ENCODE data around the gene NT5C1B.
A peak's percentile ranks its signal among the peaks of the same experiment; 100 is the strongest.

Gene NT5C1B

GRCh38 chr2:18550433-18550832, 38.9 kb downstream of the NT5C1B start:
- no peak for DNase-seq (ENCODE audit: low spot score)

GRCh38 chr2:18549083-18549482, 40.3 kb downstream of the NT5C1B start:
- DNase-seq (ENCODE audit: low spot score): no peak

DNA sequence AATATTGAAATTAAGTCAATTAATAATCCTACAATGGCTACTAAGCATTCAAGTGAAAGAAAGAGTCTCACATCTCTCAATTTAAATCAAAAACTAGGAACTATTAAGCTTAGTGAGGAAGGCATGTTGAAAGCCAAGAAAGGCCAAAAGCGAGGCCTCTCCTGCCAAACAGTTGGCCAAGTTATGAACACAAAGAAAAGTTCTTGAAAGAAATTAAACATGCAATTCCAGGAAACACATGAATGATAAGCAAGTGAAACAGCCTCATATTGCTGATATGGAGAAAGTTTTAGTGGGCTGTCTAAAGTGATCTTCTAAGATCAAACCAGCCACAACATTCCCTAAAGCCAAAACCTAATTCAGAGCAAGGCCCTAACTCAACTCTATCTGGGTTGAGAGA, 40.7 kb downstream of the NT5C1B start:
- no peak for DNase-seq (ENCODE audit: low spot score)

DNA sequence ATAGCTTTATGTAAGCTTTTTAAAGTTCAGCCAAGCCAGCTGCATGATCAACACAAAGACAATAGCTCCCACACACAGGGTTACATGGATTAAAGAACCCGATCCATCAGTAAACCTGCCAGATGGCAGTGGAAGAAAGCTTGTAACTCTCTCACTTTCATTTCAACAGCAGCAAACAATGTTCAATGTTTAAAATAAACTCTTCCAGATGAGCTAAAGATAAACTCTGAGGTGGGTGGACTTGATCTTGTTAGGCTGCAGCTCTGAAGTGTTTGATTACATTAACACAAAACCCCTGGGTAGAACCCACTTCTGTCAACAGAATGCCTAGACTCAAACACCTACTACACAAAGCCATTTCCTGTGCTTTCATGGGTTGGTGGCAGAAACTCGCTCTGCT, 42.8 kb downstream of the NT5C1B start:
- no peak for DNase-seq (ENCODE audit: low spot score)

GRCh38 chr2:18545384-18545783, 44.0 kb downstream of the NT5C1B start:
- peak; percentile 32 for DNase-seq (ENCODE audit: low spot score)

DNA sequence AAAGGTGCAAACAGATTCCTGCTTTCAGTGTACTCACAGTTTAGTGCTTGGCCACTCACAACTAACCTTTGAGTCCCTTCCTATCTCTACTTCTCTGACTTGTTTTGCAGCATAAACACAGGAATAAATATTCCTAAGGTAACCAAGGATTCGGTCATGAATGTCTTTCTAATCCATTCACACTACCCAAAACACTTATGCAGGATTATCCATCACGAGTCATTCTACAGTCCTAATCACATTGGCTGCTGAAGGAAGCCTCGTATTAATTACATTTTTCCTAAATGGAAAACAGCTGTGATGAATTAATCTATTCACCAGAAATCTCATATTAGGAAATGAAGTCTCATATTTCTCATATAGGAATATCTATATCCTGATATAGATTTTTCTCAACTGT, 45.2 kb downstream of the NT5C1B start:
- no peak for DNase-seq (ENCODE audit: low spot score)

DNA sequence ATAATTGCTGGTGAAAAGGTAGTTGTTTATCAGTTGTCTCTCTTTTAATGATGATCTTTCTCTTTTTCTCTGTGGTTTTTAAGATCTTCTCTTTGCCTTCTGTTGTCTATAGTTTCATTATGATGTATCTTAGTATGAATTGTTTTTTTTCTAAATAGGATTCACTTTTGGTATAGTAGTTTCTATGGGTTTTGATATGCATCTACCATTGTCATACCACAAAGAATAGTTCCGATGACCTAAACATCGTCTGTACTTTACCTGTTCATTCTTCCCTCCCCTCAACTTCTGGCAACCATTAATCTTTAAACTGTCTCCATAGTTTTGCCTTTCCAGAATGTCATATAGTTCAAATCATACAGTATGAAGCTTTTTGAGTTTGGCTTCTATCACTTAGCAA, 48.5 kb downstream of the NT5C1B start:
- no peak for DNase-seq (ENCODE audit: low spot score)

DNA sequence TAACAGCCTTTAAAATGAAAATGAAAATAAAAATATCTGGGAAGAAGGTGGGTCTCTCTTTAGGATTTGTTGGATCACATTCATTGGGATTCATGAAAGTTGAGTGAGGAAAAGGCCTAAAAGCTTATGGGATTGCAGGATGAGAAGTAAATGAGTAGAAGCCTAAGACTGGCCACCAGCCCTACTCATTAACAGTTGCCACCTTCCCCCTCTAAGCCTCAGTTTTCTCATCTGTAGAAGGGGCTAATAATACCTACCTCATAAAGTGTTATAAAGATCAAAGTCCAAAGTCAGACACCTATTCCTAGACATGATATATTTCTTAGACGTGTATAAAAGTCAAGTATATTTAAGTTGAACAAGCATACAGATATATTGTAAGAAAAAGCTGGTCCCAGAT, 52.7 kb downstream of the NT5C1B start:
- DNase-seq (ENCODE audit: low spot score): no peak

- peak; percentile 53 for DNase-seq (ENCODE audit: low spot score)
These were observed 53.3 kb downstream of the NT5C1B start for GRCh38 chr2:18536100-18536499.

DNA sequence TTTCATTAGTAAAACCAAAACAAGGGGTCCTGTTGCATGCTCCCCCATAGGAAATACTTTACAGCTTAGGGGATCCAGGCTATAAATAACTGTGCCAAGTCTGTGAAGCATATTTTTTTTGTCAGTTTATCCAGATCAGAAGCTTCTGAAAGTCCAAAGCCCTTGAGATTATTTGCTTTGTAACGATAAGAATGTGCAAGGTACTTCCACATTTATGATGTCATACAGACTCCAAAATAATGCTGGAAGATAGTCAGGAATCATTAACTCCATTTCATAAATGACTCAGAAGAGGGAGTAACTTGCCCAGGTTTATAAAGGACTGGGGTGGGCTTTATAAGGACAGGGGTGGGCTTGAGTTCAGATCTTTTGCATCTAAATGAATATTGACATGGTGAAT, 58.2 kb downstream of the NT5C1B start:
- no peak for DNase-seq (ENCODE audit: low spot score)

GRCh38 chr2:18527822-18528221, 61.5 kb downstream of the NT5C1B start:
- DNase-seq (ENCODE audit: low spot score): no peak

DNA sequence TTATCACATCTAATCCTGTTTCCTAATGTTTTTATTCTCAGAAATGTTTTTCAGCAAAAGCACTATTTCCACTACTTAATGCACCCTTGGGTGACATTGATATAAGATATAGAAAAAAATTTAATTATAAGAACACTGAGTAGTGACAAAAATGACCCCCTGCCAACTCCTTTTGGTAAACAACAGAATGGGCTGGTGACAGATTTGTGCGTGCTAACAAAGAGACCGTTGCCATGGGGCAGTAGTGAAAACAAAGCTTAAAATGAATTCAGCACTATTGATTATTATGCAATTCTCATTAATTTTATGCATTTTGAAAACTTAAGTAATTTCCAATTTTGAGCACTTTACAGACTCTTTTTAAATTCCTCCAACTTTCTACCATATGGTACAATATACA, 62.0 kb downstream of the NT5C1B start:
- no peak for DNase-seq (ENCODE audit: low spot score)

GRCh38 chr2:18526429-18526828, 62.9 kb downstream of the NT5C1B start:
- no peak for DNase-seq (ENCODE audit: low spot score)

DNA sequence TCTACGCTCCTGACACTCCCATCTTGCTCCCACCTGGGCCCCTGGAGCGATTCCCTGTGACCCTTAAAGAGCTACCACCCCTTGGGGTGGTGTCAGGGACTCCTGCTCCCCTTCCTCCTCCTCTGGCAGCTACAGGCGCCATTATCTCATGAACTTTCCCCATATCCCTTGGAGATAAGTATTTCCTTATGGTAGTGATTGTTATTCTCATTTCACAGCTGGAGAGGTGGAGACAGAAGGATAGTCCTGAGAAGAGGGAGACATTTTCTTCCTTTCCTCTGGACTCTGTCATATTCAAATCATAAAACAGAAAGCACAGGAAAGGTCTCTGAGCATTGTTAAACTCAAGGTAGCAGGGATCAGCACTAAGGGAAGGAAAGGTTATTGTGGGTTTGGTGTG, 63.5 kb downstream of the NT5C1B start:
- DNase-seq (ENCODE audit: low spot score): no peak

DNA sequence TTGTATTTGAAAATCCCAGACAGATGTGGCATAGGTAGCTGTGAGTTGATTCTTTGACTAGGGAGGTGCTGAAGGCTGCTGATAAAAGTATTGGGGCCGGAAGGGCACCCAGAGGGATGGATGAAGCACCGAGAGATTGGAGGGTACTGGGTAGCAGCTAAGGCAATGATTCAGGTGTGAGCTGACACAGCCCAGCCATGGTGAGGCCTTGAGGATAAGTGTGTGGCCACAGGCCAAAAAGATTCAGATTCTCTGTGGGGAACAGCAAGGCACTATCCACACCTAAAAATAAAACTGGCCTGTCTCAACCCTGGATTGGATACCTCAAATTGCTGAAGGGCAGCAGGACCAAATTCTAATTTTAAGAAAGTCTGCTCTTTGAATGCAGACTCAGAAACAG, 64.1 kb downstream of the NT5C1B start:
- no peak for DNase-seq (ENCODE audit: low spot score)

GRCh38 chr2:18522484-18523146, 66.8 kb downstream of the NT5C1B start:
- peak; percentile 34 for DNase-seq (ENCODE audit: low spot score)

DNA sequence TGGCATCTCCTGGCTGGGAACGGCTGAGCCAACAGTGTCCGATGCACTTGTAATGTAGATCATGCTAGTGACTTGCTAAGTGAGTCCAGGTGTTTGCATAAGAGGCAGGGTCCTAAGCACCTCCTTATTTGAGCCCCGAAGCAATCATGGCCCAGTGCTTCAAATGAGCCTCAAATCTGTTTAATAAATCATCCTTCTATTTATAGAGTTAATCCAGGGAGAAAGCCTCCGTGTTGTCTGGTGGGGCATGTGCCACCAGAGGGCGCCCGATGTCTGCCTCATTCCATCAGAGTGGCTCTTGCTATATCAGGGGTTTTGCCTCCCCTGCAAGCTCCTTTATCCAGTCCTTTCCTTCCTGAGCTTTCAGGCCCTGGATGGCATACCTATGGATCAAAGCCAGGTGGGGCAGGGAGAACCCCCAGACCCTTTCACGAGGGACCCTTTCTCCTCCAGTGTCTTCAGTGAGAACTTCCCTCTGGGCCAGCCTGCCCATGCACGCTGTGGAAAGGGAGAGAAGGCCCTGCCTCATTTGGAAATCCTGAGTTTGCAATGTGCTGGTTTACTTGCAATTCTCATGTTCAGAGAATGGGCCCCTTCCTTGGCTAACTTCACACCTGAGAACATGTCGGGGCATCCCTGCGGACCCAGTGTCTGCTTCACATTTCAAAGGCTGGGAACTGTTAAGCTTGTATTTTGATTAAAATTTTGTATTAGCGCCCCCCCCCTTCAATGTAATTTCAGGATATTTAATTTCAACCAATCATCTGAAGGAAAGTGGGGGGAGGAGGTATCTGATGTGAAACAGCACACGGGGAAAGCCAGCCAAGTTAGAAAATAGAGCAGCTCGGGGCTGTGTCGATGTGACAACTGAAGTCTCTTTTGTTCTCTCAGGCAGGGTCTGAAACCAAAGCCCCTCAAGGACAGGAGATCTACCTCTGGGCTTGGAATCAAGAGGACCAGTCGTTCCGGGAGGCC, 68.6 kb downstream of the NT5C1B start:
- DNase-seq (ENCODE audit: low spot score): peak; percentile 87

DNA sequence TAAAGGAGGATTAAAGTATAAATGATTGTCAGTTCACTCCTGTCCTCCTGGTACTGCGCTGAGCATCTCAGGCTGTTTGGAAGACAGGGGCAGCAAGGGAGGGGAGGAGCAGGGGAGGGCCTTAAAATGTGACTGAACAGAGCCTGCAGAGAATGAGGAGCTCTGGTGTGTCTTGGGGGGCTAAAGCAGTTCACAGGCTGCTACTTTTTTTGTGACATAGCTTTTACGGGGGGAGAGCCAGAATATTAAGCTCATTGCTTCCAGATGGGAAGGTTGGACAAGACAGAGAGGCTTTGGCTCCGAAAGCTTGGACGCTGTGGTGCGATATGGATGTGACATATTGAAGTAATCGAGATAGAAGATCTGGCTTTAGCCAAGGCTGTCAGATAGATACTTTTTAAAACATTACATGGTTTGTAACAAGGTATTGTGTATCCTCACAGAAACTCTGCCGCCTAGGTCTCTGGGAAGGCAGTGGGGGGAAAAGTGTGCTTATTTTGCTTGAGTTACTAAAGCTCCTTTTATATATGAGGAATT, 69.4 kb downstream of the NT5C1B start:
- no peak for DNase-seq (ENCODE audit: low spot score)

DNA sequence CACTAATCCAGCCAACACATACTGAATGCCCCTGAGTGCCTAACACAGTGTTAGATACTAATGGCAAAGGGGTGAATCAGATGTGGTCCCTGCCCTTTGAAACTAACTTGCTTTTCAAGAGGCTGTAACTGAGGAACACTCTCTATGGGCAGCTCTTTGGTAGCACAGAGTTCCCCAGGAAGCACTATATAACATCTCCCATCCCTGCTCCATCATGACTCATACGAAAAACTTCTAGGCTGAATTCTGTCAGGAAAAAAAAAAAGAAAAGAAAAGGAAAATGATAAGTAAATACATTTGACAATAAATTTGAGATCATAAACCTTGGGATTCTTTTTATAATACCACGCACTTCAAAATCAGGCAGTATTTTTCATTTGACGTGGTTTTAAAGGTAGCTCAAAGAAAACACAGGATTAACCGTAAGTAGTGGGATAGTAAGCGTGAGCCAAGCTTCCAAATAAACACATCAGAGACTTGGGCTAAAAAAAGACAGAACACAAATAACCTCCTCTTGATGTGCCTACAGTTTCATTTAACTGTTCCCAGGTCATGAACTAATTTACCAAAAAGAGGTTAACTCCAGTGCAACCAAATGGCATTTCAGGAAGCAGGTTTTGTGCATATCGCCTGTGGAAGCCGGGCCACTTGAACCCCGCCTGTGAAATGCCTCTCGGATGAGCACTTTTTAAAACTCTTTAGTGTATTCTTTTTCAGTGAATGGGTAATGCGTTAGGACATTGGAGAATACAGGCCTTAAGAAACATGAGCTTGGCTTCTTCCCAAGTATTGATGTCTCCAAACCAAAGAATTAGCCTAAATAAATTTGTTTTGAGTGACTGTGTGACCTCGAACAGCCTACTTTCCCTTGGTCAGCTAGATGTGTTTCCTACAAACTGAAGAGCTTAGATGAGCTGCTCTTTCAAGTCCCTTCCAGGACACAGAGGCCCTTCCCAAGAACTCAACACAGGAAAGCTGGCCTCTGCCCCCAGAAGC, 71.0 kb downstream of the NT5C1B start:
- DNase-seq (ENCODE audit: low spot score): peak; percentile 49

DNA sequence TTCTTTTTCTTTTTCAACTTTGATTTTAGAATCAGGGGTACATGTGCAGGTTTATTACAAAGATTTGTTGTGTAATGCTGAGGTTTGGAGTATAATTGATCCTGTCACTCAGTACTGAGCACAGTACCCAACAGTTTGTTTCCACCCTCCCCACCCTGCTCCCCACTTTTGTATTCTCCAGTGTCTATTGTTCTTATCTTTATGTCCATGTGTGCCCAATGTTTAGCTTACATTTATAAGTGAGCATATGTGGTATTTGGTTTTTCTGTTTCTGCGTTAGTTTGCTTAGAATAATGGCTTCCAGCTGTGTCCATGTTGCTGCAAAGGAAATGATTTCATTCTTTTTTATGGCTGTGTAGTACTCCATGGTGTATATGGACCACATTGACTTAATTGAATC, 72.0 kb downstream of the NT5C1B start:
- no peak for DNase-seq (ENCODE audit: low spot score)

DNA sequence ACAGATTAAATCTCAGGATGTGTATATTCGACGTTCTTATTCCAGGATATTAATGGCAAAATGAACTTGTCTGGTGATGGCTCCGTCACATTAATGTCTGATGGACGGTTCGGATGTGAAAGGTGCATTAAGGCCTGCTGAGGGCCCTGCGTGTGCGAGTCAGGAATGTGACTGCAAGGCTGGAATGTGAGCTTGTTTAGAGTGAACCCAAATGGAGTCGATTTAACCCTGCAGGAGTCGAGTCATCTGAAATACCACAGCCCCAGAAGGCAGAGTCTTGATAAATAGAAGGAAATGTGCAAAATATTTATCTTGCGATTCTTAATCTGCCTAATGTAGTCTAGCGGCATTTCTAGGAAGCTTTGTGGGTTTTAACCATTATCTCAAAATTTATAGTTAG, 73.3 kb downstream of the NT5C1B start:
- peak; percentile 52 for DNase-seq (ENCODE audit: low spot score)

All from AG20443 (cell line).